HUES64 (cell line): ENCODE results near the gene ARFGEF3.
"Not testable (repeated sequence)": the region's sequence is repeated elsewhere in the genome, so short reads cannot be mapped to it uniquely, and the experiment has no call there.

Experiments used
- H3K27ac ChIP-seq: 2 replicates; pipeline ENCODE4 v1.7.0; 2013; ENCODE audit warnings: low read depth, low read length, inconsistent platforms
- H3K27me3 ChIP-seq: 2 replicates; pipeline ENCODE4 v1.6.1; 2013; ENCODE audit warnings: mild to moderate bottlenecking, low read length; ENCODE audit not compliant: insufficient read depth
- H3K36me3 ChIP-seq: 2 replicates; pipeline ENCODE4 v1.6.1; 2013; ENCODE audit warnings: mild to moderate bottlenecking, low read length; ENCODE audit not compliant: insufficient read depth
- H3K4me1 ChIP-seq: 2 replicates; pipeline ENCODE4 v1.6.1; 2013; ENCODE audit warnings: mild to moderate bottlenecking, low read length, moderate library complexity; ENCODE audit not compliant: insufficient read depth
- H3K4me3 ChIP-seq: 2 replicates; pipeline ENCODE4 v1.5.1; 2013; ENCODE audit warnings: mild to moderate bottlenecking, low read length, moderate library complexity
- H3K9ac ChIP-seq: 2 replicates; pipeline ENCODE4 v1.6.1; 2013; ENCODE audit warnings: mild to moderate bottlenecking, low read depth, low read length
- H3K9me3 ChIP-seq: 2 replicates; pipeline ENCODE4 v1.6.1; 2013; ENCODE audit warnings: low read depth, low read length; ENCODE audit not compliant: insufficient read depth
- WGBS: fragments of 150-250, 120-280 bp; methylation state at CpG from one replicate; pipeline ENCODE4 v1.1.7; 2013; ENCODE audit warnings: missing lambda C conversion rate; 5-methylcytosine and 5-hydroxymethylcytosine counted together

Gene ARFGEF3

DNA sequence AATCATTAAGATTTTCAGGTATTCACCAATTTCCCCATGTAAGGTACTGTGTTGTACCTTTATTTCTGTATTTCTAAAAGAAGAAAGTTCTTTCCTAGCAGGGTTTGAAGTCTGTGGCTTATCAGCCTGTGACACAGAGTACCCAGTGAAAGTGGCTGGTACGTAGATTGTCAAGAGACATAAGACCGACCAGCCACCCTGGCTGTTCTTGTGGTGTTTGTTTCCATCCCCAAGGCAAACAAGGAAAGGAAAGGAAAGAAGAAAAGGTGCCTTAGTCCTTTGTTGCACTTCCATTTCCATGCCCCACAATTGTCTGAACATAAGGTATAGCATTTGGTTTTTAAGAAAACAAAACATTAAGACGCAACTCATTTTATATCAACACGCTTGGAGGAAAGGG, 175.3 kb downstream of the ARFGEF3 start:
- Histone ChIP-seq H3K27me3 (no peaks in the 10 kb centered on the region), H3K36me3 (peaks cover 15% of the 10 kb centered on the region; the same call in 1 of the 2 replicates), H3K4me3 (no peak overlapping the region), H3K27ac (no peak overlapping the region), H3K9me3 (no peaks in the 10 kb centered on the region), H3K4me1 (peaks cover 17% of the 10 kb centered on the region), H3K9ac (no peak overlapping the region)
- 90% methylated on average over 2 of the region's 4 CpGs for WGBS

DNA sequence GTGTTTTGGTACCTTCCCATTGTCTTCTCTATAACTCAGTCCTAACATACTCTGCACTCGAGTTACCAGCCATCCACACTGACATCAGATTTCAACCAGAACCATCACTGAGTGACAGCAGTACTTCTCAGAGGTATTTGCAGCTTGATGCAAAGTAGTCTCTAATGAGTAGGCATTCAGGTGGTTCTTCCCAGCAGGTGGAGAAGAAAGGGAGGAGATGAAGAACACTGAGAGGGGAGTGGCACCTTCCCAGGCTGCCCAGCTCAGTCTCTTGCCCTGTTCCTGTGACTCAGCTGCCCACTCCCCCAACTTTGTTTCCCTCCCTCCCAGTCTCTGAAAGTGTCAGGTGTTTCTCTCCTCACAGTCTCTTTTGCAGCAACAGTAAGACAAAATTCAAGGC, 177.3 kb downstream of the ARFGEF3 start:
- Histone ChIP-seq H3K4me1 (peaks cover 6% of the 10 kb centered on the region), H3K36me3 (peaks cover 15% of the 10 kb centered on the region; the same call in 1 of the 2 replicates), H3K4me3 (no peak overlapping the region), H3K27ac (no peak overlapping the region), H3K9me3 (no peaks in the 10 kb centered on the region), H3K9ac (no peak overlapping the region), H3K27me3 (no peaks in the 10 kb centered on the region)
- WGBS, result 52% methylated on average over 1 of the region's 1 CpG

DNA sequence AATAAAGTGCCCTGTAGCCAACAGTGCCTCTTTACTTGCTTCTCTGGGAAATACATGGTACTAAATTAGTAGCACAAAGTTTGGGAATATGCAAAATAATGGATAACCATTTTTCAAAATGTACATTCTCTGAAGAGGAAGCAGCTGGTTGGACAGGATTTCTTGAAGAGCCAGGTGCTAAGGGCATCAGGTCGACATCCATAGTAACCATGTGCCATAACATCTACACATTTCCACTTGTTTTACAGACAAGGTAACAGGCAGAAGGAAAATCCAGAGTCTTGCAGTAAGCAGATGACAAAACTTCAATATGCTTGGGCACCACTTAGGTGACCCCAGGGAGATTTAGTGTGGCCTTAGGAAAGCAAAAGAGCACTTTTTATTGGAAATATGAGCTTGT, 179.4 kb downstream of the ARFGEF3 start:
- no peak overlapping the region for H3K27ac ChIP-seq
- WGBS, result 100% methylated on average over 1 of the region's 1 CpG

DNA sequence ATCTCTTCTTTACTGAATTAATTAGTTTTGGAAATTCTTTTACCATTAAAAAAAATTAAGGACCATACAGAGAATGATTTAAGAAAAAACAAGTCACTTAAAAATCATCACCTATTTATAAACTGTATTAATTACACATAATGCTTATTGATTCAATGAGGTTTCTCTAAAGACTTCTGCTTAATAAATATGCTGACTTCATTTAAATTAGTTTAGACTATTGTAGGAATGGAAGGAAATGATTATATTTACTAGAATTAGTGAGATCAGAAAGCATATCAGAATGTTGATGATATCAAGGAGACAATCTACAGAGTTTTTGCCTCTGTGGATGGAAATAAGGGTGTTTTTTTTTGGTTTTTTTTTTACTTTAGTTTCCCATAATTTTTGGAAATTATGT, 181.4 kb downstream of the ARFGEF3 start:
- Histone ChIP-seq H3K9ac (no peak overlapping the region), H3K27ac (no peak overlapping the region)

More for the DNA sequence above, 179.4 kb downstream of the ARFGEF3 start:
- H3K36me3 ChIP-seq, result peaks cover 15% of the 10 kb centered on the region; the same call in 1 of the 2 replicates
- H3K27me3 ChIP-seq, result no peaks in the 10 kb centered on the region
- peaks cover 13% of the 10 kb centered on the region for H3K4me1 ChIP-seq
- no peak overlapping the region for H3K4me3 ChIP-seq
- no peak overlapping the region for H3K9ac ChIP-seq
- no peaks in the 10 kb centered on the region for H3K9me3 ChIP-seq

DNA sequence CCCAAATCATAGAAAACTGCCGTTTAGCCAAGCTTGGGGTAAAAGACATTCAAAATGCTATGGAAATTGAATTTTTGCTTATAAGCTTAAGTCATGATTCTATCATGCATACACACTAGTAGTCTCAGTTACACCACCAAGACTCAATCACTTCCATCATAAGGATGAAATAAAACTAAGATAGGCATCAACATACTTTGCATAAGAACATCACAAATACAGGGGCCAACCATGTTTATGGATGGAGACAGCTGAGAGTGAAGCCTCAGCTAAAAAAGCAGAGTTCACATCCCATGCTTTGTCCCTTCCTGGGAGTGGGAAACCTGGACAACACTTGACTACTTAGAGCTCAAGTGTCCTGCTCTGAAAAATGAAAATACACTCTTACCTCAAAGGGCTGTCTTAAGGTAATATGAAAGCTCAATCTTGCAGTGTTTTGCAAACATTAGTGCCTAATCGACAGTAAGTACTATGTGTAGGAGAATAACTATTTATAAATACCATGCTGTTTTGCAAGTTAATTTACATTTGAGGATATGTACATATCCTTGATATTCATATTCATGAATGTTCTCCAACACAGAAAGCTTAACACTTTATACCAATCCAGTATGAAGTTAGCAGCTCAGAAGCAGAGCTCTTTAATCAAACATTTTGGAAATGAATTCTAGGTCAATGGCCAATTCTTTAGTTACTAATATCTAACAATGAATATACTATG, 184.0 kb downstream of the ARFGEF3 start:
- 100% methylated on average over 1 of the region's 2 CpGs for WGBS
- Histone ChIP-seq H3K36me3 (no peaks in the 10 kb centered on the region), H3K9ac (no peak overlapping the region), H3K27ac (no peak overlapping the region), H3K4me3 (no peak overlapping the region), H3K27me3 (no peaks in the 10 kb centered on the region), H3K9me3 (no peaks in the 10 kb centered on the region), H3K4me1 (peaks cover 24% of the 10 kb centered on the region)

More for the DNA sequence above, 181.4 kb downstream of the ARFGEF3 start:
- no peaks in the 10 kb centered on the region for H3K36me3 ChIP-seq
- H3K27me3 ChIP-seq, result no peaks in the 10 kb centered on the region
- H3K9me3 ChIP-seq, result no peaks in the 10 kb centered on the region
- no peak overlapping the region for H3K4me3 ChIP-seq
- peaks cover 16% of the 10 kb centered on the region for H3K4me1 ChIP-seq

DNA sequence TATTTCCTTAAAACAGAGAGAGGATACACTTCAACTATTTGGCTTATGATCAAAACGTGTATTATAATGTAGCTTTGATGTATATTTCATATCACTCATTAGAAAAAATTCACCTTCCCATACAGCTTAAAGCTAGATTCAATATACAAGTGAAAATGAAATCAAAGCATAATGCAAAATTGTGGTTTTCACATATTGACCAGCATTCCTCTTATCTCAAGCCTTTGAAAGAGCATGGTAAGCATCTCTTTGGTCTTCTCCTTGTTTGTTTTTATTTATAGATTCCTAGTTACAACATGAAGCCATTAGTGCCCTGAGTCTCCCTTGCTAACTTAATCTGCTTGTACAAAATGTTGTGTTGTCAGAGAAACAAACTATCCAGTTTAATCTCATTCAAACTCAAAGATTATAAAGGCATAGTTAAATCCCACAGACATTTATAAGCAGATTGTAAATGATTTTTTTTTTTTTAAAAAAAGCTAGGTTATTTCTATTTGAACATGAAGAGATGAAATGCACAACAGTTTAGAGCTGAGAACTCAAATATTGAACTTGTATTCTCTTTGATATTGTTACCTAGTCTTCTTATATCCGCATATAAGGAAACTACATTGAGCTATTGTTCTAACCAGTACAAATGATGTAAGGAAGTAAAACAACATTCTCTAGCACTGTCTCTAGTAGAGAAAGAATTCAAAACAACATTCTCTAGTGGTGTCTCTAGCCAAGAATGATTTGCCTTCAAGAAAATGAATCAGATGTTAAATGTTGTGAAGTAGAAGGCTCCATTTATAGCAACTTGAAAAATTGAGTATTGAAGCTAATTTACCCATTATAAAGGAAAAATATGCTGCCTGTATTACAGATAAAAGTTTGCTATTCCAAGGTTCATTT, 184.8 kb downstream of the ARFGEF3 start:
- no peak overlapping the region for H3K4me3 ChIP-seq
- peaks cover 25% of the 10 kb centered on the region for H3K4me1 ChIP-seq
- no peaks in the 10 kb centered on the region for H3K27me3 ChIP-seq
- H3K36me3 ChIP-seq, result no peaks in the 10 kb centered on the region
- H3K9ac ChIP-seq, result no peak overlapping the region
- no peak overlapping the region for H3K27ac ChIP-seq
- H3K9me3 ChIP-seq, result no peaks in the 10 kb centered on the region
- no CpG with 5 or more reads among the region's 2 CpGs for WGBS

DNA sequence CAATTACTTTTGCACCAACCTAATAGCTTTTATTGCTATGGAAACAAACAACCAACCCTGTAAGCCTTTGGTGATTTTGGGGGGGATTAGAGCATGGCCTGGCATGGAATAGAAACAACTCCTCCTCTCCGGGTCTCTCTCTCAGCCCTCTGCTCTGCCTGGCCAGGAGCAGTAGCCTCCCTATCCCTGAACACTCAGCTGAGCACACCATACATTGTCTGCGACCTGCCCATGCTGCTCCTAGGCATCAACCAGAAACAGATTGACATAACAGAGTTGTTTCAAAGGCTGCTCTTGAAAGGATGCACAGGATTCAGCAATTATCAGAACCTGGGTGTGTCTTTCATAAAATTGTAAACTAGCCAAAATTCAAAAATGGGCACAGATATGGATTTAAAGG, 186.1 kb downstream of the ARFGEF3 start:
- H3K4me1 ChIP-seq, result peaks cover 25% of the 10 kb centered on the region
- no peak overlapping the region for H3K9ac ChIP-seq
- WGBS, result 70% methylated on average over 2 of the region's 2 CpGs
- H3K4me3 ChIP-seq, result no peak overlapping the region
- H3K27ac ChIP-seq, result no peak overlapping the region
- H3K9me3 ChIP-seq, result no peaks in the 10 kb centered on the region
- no peaks in the 10 kb centered on the region for H3K27me3 ChIP-seq
- H3K36me3 ChIP-seq, result no peaks in the 10 kb centered on the region

DNA sequence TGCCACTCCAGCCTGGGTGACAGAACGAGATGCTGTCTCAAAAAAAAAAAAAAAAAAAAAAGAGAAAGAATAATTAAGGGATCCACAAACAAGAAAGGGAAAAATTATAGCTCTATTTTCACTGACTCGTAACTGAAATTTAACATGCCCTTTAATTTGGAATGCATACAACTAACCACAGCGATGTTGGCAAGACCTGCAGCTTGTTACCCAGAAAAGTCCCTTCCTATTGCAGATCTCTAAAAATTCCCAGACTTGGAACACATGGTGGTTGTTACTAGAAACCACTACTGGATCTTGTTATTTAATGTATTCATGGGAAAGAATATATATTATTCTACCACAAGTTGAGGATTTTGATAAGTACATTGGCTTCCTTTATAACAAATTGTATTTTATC, 188.2 kb downstream of the ARFGEF3 start:
- no peak overlapping the region for H3K9ac ChIP-seq
- WGBS, result 98% methylated on average over 2 of the region's 3 CpGs
- H3K27ac ChIP-seq, result no peak overlapping the region

DNA sequence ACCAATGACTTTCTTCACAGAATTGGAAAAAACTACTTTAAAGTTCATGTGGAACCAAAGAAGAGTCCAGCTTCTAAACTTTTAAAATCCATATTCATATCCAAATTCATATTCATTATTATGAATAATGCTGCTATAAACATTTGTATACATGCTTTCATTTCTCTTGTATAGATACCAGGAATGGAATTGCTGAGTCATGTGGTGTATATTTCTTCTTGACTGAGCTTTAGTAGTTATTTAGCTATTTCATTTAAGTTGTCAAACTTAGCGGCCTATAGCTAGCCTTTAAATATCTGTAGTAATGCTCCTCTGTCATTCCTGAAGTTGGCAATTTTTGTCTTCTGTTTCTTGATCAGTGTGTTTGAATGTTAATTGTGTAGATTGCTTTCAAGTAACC, 196.2 kb downstream of the ARFGEF3 start:
- Histone ChIP-seq H3K4me1 (no peaks in the 10 kb centered on the region), H3K9ac (no peak overlapping the region), H3K36me3 (no peaks in the 10 kb centered on the region), H3K27ac (no peak overlapping the region), H3K4me3 (no peak overlapping the region), H3K27me3 (no peaks in the 10 kb centered on the region), H3K9me3 (no peaks in the 10 kb centered on the region)
- WGBS, result 94% methylated on average over 1 of the region's 1 CpG

More for the DNA sequence above, 188.2 kb downstream of the ARFGEF3 start:
- Histone ChIP-seq H3K36me3 (no peaks in the 10 kb centered on the region), H3K4me1 (peaks cover 25% of the 10 kb centered on the region), H3K27me3 (no peaks in the 10 kb centered on the region), H3K4me3 (no peak overlapping the region), H3K9me3 (no peaks in the 10 kb centered on the region)

DNA sequence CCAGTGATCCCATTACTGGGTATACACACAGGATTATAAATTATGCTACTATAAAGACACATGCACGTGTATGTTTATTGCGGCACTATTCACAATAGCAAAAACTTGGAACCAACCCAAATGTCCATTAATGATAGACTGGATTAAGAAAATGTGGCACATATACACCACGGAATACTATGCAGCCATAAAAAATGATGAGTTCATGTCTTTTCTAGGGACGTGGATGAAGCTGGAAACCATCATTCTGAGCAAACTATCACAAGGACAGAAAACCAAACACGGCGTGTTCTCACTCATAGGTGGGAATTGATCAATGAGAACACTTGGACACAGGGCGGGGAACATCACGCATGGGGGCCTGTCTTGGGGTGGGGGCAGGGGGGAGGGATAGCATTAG, 206.9 kb downstream of the ARFGEF3 start:
- not testable (repeated sequence) for H3K27me3 ChIP-seq, H3K4me1 ChIP-seq, H3K9ac ChIP-seq, H3K27ac ChIP-seq, H3K9me3 ChIP-seq, H3K4me3 ChIP-seq, H3K36me3 ChIP-seq
- WGBS, result 94% methylated on average over 8 of the region's 8 CpGs

DNA sequence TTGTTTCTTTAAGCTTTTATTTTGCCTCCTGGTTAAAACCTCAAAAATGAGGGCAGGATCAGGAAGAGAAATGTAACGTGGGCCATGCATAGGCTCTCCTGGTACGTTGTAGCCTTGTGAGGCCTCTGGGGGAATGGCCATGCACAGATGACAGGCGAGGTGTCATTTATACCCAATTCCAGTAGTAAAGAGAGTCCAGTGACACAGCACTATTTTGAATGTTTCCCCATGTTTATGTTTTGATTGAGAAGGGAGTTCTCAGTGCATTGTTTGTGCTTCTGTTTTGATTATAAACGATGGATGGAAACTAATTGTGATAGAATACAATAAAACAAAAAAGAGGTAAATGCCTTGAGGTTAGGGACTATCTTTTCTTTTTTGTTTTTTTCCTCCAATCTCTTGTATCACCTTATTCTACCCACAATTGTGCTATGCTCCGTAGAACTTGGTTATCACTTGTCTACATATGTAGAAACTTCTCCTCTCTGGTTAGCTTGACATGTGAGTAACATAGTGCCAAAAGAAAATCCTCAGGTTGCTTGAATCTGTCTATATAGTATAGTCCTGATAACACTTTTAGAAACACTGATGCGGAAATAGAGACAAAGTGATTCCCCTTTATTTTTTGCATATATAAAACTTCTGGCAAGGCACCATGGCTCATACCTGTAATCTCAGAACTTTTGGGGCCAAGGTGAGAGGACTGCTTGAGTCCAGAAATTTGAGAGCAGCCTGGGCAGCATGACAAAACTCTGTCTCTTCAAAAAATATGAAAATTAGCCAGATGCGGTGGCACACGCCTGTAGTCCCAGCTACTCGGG, 209.1 kb downstream of the ARFGEF3 start:
- Histone ChIP-seq H3K27me3 (no peaks in the 10 kb centered on the region), H3K4me3 (no peak overlapping the region), H3K4me1 (no peaks in the 10 kb centered on the region), H3K27ac (no peak overlapping the region), H3K9ac (no peak overlapping the region), H3K36me3 (no peaks in the 10 kb centered on the region), H3K9me3 (no peaks in the 10 kb centered on the region)
- 85% methylated on average over 8 of the region's 9 CpGs for WGBS
